Prostate gland (tissue), 2 donors: ENCODE data around the gene PRDM16. TPM values are rescaled to one million over a fixed set of nuclear protein-coding genes. Genes with fewer than 3 reads are reported as not detected.

ENCODE experiments used
- DNase-seq: peaks from one replicate; pipeline ENCODE4 v3.0.0-alpha.2; 2019; ENCODE audit warnings: low spot score
- H3K27ac ChIP-seq, 2 donors: fragments of 200-600 bp; sonication (generic); 2 replicates each; pipeline ENCODE4 v1.5.1; 2017 to 2019
- H3K27me3 ChIP-seq: fragments of 200-600 bp; sonication (generic); replicated peaks from 2 replicates; pipeline ENCODE4 v1.5.1; 2019; ENCODE audit not compliant: insufficient read depth
- H3K36me3 ChIP-seq, 2 donors: fragments of 200-600 bp; sonication (generic); 1 replicate in 1 of 2; 2 replicates in 1 of 2; pipeline versions ENCODE4 v1.5.1 to v1.8.1; 2017 to 2019
- H3K4me1 ChIP-seq: fragments of 200-600 bp; sonication (generic); replicated peaks from 2 replicates; pipeline ENCODE4 v1.5.1; 2019
- H3K4me3 ChIP-seq, 2 donors: fragments of 200-600 bp; sonication (generic); 2 replicates each; pipeline ENCODE4 v1.5.1; 2017 to 2019
- H3K9me3 ChIP-seq: fragments of 200-600 bp; sonication (generic); 2 replicates; pipeline ENCODE4 v1.5.1; 2017
- CTCF ChIP-seq, 4 experiments: fragments of 200-600 bp in 2 of 4; fragments of 450-650 bp in 2 of 4; sonication (generic) in 2 of 4; IDR thresholded peaks; 1 replicate in 3 of 4; 2 replicates in 1 of 4; pipeline ENCODE4 v1.5.1; 2016 to 2019; ENCODE audit warnings: antibody characterized with exemption in 4 of 4, mild to moderate bottlenecking in 2 of 4, moderate library complexity in 2 of 4
- POLR2A ChIP-seq: fragments of 450-650 bp; IDR thresholded peaks from one replicate; pipeline ENCODE4 v1.6.1; 2016; ENCODE audit warnings: antibody characterized with exemption, mild to moderate bottlenecking
- POLR2AphosphoS5 ChIP-seq: sonication (generic); formaldehyde crosslinking; IDR thresholded peaks from one replicate; pipeline ENCODE4 v1.6.1; 2017; ENCODE audit warnings: antibody characterized with exemption
- WGBS: methylation state at CpG from one replicate; pipeline ENCODE4 v1.1.5; 2018; 5-methylcytosine and 5-hydroxymethylcytosine counted together
- intact Hi-C: fragments of 100-400 bp; cut with DNase I; formaldehyde crosslinking; loops from one replicate; pipeline ENCODE4 v1.14.2; 2022
- total RNA-seq, 2 donors: library from RNA; depleted of rRNA; stranded (reverse); fragments of >200 nt; gene quantifications; one replicate each; pipeline ENCODE4 v1.1.0, GENCODE V29; 2016

Gene PRDM16
- total RNA-seq, 2 donors from 2014 or later = 0.23 to 6.5 TPM

DNA sequence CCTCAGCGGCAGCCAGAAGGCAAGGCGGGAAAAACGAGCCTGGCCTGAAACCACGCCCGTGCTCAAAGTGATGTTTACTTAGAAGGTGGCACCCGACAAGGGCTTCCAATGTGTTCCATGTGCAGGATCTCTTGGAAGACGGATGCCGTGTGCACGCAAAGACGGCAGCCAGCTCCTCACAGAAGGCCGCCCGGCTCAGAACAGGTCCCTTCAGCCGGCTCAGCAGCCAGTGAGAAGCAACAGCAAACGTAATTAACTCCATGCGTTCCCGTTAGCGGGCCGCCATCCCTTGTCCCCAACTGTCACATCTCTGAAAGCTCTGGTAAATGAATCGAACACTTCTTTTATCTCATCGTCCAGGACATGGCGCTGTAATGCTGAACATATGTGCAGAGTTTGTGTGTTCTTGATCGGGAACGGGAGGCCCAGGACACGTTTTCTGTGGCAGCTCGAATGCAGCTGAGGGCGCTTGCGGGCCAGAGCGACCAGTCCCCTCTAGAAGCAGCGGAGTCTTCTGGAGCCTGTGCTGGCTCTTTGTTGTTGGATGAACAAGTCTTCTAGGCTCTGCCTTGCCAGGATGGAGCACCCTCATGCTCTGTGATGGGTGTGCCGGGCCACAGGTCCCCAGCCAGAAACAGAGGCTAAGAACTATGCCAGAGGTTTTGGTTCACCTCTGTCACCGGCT is 290.9 kb downstream of the PRDM16 start:
- WGBS = 49% methylated on average over 31 of the region's 31 CpGs
- H3K9me3 ChIP-seq = no peaks in the 10 kb centered on the region
- intact Hi-C loops = no loop called here
- peaks cover 22% of the 10 kb centered on the region for H3K27me3 ChIP-seq
- no peaks in the 10 kb centered on the region for H3K36me3 ChIP-seq
- H3K4me1 ChIP-seq = peaks cover 4% of the 10 kb centered on the region
- DNase-seq = peak; percentile 80
- no peak overlapping the region for H3K27ac ChIP-seq
- H3K4me3 ChIP-seq = no peak overlapping the region
- TF ChIP-seq CTCF (IDR thresholded peaks at IDR 0.05) (no peak), POLR2AphosphoS5 (peak; percentile 88), POLR2A (no peak)

GRCh38 chr1:3360646-3361257 is 291.7 kb downstream of the PRDM16 start:
- Histone ChIP-seq H3K36me3 (no peaks in the 10 kb centered on the region), H3K9me3 (no peaks in the 10 kb centered on the region), H3K27me3 (peaks cover 22% of the 10 kb centered on the region), H3K4me3 (no peak overlapping the region), H3K4me1 (peaks cover 4% of the 10 kb centered on the region), H3K27ac (no peak overlapping the region)
- no peak for DNase-seq
- no peak for TF ChIP-seq POLR2AphosphoS5
- TF ChIP-seq POLR2A = no peak
- TF ChIP-seq CTCF (IDR thresholded peaks at IDR 0.05) = no peak
- intact Hi-C loops = no loop called here
- WGBS = 47% methylated on average over 32 of the region's 32 CpGs

- Histone ChIP-seq H3K4me3 (no peak overlapping the region), H3K4me1 (peaks cover 4% of the 10 kb centered on the region), H3K9me3 (no peaks in the 10 kb centered on the region), H3K27ac (no peak overlapping the region), H3K36me3 (no peaks in the 10 kb centered on the region), H3K27me3 (peaks cover 16% of the 10 kb centered on the region)
- intact Hi-C loops = no loop called here
- DNase-seq = no peak
- TF ChIP-seq POLR2AphosphoS5 (no peak), POLR2A (no peak), CTCF (IDR thresholded peaks at IDR 0.05) (no peak)
- WGBS = 85% methylated on average over 11 of the region's 11 CpGs
Measured at GRCh38 chr1:3363023-3363422, 294.0 kb downstream of the PRDM16 start.

- Histone ChIP-seq H3K27ac (no peak overlapping the region), H3K4me3 (no peak overlapping the region), H3K27me3 (peaks cover 15% of the 10 kb centered on the region), H3K9me3 (no peaks in the 10 kb centered on the region), H3K4me1 (peaks cover 4% of the 10 kb centered on the region), H3K36me3 (no peaks in the 10 kb centered on the region)
- no peak for DNase-seq
- no peak for TF ChIP-seq CTCF (IDR thresholded peaks at IDR 0.05)
- no peak for TF ChIP-seq POLR2AphosphoS5
- no peak for TF ChIP-seq POLR2A
- 88% methylated on average over 16 of the region's 16 CpGs for WGBS
- intact Hi-C loops = no loop called here
Measured at GRCh38 chr1:3363756-3364155, 294.8 kb downstream of the PRDM16 start.

DNA sequence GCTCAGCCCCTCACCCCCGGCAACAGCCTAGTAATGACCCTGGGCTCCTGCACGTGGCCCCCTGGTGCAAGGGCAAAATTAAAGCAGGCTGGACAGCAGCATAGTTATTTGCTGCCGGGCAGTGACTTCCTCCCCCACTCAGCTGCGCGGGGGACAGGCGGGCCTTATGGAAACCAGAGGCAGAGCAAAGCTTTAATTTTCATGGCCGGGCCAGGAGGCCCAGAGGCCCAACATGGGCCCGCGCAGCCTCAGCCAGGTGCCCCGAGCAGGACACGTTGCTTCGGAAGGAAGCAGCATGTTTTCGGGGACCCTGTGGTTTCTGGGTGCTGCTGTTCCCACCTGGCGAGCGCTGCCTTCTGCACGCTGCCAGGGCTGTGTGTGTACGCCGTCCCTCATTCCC is 295.5 kb downstream of the PRDM16 start:
- peaks cover 4% of the 10 kb centered on the region for H3K4me1 ChIP-seq
- H3K27ac ChIP-seq = no peak overlapping the region
- no peak for TF ChIP-seq POLR2AphosphoS5
- no peak for TF ChIP-seq POLR2A
- TF ChIP-seq CTCF (IDR thresholded peaks at IDR 0.05) = no peak
- peaks cover 15% of the 10 kb centered on the region for H3K27me3 ChIP-seq
- intact Hi-C loops = no loop called here
- no peaks in the 10 kb centered on the region for H3K36me3 ChIP-seq
- no peak for DNase-seq
- no peak overlapping the region for H3K4me3 ChIP-seq
- whole genome bisulfite sequencing = 88% methylated on average over 18 of the region's 18 CpGs
- H3K9me3 ChIP-seq = no peaks in the 10 kb centered on the region
